Fibroblast of the conjunctiva (primary cell): ENCODE measurements around the gene APOBR.
"Not testable (repeated sequence)": the region's sequence is repeated elsewhere in the genome, so short reads cannot be mapped to it uniquely, and the experiment has no call there.

ENCODE experiments used
- DNase-seq: peaks from one replicate; pipeline ENCODE4 v3.0.0-alpha.2; 2010; ENCODE audit warnings: low read depth

APOBR gene

GRCh38 chr16:28499854-28500253 is 5.4 kb downstream of the APOBR start:
- DNase-seq: no peak

- DNase-seq: not testable (repeated sequence)
Measured at GRCh38 chr16:28500476-28501180, 6.2 kb downstream of the APOBR start.

- no peak for DNase-seq
Measured at GRCh38 chr16:28501258-28502232, 7.1 kb downstream of the APOBR start.

GRCh38 chr16:28502290-28502689 is 7.8 kb downstream of the APOBR start:
- no peak for DNase-seq

GRCh38 chr16:28503470-28504259 is 9.2 kb downstream of the APOBR start:
- no peak for DNase-seq

GRCh38 chr16:28504707-28505404 is 10.4 kb downstream of the APOBR start:
- no peak for DNase-seq

GRCh38 chr16:28505489-28506137 is 11.2 kb downstream of the APOBR start:
- DNase-seq: no peak

GRCh38 chr16:28511031-28511430 is 16.6 kb downstream of the APOBR start:
- no peak for DNase-seq

- DNase-seq: no peak
Measured at GRCh38 chr16:28511801-28512789, 17.7 kb downstream of the APOBR start.

- DNase-seq: no peak
Measured at GRCh38 chr16:28513484-28514181, 19.2 kb downstream of the APOBR start.

- DNase-seq: no peak
Measured at GRCh38 chr16:28514246-28514645, 19.8 kb downstream of the APOBR start.

GRCh38 chr16:28520672-28521071 is 26.2 kb downstream of the APOBR start:
- DNase-seq: no peak

- no peak for DNase-seq
Measured at GRCh38 chr16:28521436-28521835, 27.0 kb downstream of the APOBR start.

- DNase-seq: no peak
Measured at GRCh38 chr16:28522792-28523191, 28.3 kb downstream of the APOBR start.

- no peak for DNase-seq
Measured at GRCh38 chr16:28524681-28525171, 30.3 kb downstream of the APOBR start.

GRCh38 chr16:28526201-28527099 is 32.0 kb downstream of the APOBR start:
- no peak for DNase-seq

GRCh38 chr16:28527100-28527785 is 32.8 kb downstream of the APOBR start:
- DNase-seq: not testable (repeated sequence)
